HK-2 (cell line): ENCODE data around the gene GTF3C5.
"Not testable (repeated sequence)": the region's sequence is repeated elsewhere in the genome, so short reads cannot be mapped to it uniquely, and the experiment has no call there.

ENCODE experiments used
- DNase-seq: peaks from one replicate; pipeline ENCODE4 v3.0.0-alpha.2; 2018; ENCODE audit not compliant: unreplicated experiment

The GTF3C5 gene

DNA sequence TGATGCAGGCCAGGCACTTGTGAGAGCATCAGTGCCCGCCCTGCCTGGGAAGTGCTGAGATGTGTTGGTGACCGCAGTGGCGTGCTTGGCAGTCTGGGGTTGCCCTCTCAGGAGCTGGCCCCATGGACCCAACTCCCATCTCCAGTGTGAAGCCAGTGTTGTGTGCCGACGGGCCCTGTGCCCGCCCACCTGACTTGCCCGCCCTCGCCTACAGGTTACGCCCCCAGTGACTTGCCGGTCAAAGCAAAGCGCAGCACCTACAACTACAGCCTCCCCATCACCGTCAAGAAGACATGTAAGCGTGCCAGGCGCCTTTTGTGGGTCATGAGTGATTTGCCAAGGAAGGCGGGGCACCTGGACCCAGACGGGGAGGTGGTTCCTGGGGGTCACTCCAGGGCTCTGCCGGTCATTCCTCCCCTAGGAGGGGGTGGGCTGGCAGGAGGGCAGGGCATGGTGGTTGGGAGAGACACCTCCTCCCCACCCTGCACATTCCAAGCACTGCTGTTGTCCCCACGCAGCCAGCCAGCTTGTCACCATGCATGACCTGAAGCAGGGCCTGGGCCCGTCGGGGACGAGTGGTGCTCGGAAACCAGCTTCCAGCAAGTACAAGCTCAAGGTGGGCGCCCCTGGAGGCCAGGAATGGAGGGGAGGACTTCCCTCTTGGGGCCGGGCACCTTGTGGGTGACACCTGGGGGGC, 23.5 kb downstream of the GTF3C5 start:
- DNase-seq, result no peak

- DNase-seq, result no peak
Measured at GRCh38 chr9:133054966-133055365, 24.2 kb downstream of the GTF3C5 start.

DNA sequence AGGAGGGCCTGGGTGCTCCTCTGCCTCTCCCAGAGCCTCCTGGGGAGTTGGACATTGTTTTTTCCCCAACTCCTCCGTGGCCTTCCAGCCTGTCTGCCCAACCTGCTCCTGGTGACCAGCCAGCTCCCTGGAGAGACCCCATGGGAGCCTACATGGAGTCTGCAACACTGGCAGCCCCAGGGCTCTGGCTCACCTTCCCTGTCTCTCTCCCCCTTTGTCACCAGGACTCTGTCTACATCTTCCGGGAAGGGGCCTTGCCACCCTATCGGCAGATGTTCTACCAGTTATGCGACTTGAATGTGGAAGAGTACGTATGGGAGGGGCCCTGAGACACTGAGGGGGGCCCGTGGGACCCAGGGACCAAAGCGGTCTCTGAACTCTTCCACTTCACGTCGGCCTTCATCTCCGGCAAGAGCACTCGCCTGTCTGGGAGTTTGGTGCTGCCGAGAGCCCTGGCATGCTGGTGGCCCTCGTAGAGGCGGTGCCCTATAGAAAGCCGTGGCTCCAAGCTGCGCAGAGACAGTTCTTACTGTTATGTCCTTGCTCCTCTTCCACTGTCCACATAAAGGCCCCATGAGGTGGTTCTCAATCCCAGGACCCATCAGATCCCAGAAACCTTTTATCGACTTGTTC, 25.1 kb downstream of the GTF3C5 start:
- no peak for DNase-seq

GRCh38 chr9:133056533-133056932, 25.7 kb downstream of the GTF3C5 start:
- no peak for DNase-seq

GRCh38 chr9:133057006-133057405, 26.2 kb downstream of the GTF3C5 start:
- DNase-seq, result no peak

DNA sequence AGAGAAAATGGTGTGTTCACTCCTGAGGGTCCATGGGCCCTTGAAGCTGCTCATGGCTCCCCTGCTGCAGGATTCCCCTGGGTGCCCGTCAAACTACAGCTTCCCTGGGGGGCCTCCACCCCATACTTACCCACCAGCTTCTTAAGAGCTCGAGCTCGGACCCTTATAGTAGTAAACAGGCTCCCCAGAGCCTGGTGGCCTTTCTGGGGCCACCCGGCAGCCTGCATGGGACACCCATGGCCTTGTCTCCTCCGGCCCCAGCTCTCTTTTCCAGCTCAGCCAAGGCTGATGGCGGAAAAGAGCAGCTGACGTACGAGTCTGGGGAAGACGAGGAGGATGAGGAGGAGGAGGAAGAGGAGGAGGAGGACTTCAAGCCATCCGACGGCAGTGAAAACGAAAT, 26.8 kb downstream of the GTF3C5 start:
- DNase-seq, result no peak

DNA sequence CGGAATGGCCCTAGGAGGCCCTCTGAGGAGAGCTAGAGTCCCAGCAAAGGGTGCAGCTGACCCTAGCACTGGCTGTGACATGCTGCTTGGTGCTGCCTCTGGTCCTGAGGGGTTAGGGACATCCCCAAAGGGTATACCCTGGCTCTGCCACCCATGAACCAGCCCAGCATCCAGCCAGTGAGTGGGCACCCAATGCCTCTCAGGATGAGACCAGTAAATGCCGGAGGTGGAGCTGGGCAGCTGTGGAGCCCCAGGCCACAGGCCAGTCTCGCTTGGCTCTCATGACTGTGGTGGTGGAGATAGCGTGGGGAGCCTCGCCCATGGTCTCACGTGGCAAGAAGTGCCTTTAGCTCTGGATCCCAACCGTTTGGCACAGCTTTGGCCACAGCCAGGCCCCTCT, 27.3 kb downstream of the GTF3C5 start:
- DNase-seq, result no peak

- DNase-seq, result no peak
Measured at GRCh38 chr9:133058550-133059320, 27.9 kb downstream of the GTF3C5 start.

- DNase-seq, result no peak
Measured at GRCh38 chr9:133059623-133060022, 28.8 kb downstream of the GTF3C5 start.

- DNase-seq, result no peak
Measured at GRCh38 chr9:133060417-133060841, 29.6 kb downstream of the GTF3C5 start.

GRCh38 chr9:133061019-133061763, 30.4 kb downstream of the GTF3C5 start:
- not testable (repeated sequence) for DNase-seq

DNA sequence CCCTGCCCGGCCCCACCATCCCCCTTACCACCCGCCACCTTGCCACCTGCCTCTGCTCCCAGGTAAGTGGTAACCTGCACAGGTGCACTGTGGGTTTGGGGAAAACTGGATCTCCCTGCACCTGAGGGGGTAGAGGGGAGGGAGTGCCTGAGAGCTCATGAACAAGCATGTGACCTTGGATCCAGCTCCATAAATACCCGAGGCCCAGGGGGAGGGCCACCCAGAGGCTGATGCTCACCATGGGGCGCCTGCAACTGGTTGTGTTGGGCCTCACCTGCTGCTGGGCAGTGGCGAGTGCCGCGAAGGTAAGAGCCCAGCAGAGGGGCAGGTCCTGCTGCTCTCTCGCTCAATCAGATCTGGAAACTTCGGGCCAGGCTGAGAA, 31.0 kb downstream of the GTF3C5 start, which contains the start of gene CEL:
Gene CEL (plus strand): TSS at position 218 of the 382 bp plus-strand sequence. CDS start 22 bp downstream, at position 240.
- not testable (repeated sequence) for DNase-seq

DNA sequence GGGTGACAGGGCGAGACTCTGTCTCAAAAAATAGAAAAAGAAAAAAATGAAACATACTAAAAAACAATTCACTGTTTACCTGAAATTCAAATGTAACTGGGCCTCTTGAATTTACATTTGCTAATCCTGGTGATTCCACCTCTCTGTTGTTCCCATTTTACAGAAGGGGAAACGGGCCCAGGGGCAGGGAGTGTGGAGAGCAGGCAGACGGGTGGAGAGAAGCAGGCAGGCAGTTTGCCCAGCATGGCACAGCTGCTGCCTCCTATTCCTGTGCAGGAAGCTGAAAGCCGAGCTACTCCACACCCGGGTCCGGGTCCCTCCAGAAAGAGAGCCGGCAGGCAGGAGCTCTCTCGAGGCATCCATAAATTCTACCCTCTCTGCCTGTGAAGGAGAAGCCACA, 31.8 kb downstream of the GTF3C5 start:
- DNase-seq, result not testable (repeated sequence)

- DNase-seq, result no peak
Measured at GRCh38 chr9:133063159-133063499, 32.3 kb downstream of the GTF3C5 start.

DNA sequence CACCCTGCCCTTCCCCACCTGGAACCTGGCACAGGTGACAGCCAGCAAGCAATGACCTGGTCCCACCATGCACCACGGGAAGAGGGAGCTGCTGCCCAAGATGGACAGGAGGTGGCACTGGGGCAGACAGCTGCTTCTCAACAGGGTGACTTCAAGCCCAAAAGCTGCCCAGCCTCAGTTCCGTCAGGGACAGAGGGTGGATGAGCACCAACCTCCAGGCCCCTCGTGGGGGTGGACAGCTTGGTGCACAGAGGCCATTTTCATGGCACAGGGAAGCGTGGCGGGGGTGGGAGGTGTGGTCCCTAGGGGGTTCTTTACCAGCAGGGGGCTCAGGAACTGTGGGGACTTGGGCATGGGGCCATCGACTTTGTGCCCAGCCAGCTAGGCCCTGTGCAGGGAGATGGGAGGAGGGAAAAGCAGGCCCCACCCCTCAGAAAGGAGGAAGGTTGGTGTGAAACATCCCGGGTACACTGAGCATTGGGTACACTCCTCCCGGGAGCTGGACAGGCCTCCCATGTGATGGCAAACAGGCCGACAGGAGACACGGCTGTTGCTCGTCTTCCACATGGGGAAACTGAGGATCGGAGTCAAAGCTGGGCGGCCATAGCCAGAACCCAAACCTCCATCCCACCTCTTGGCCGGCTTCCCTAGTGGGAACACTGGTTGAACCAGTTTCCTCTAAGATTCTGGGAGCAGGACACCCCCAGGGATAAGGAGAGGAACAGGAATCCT, 32.9 kb downstream of the GTF3C5 start:
- no peak for DNase-seq

DNA sequence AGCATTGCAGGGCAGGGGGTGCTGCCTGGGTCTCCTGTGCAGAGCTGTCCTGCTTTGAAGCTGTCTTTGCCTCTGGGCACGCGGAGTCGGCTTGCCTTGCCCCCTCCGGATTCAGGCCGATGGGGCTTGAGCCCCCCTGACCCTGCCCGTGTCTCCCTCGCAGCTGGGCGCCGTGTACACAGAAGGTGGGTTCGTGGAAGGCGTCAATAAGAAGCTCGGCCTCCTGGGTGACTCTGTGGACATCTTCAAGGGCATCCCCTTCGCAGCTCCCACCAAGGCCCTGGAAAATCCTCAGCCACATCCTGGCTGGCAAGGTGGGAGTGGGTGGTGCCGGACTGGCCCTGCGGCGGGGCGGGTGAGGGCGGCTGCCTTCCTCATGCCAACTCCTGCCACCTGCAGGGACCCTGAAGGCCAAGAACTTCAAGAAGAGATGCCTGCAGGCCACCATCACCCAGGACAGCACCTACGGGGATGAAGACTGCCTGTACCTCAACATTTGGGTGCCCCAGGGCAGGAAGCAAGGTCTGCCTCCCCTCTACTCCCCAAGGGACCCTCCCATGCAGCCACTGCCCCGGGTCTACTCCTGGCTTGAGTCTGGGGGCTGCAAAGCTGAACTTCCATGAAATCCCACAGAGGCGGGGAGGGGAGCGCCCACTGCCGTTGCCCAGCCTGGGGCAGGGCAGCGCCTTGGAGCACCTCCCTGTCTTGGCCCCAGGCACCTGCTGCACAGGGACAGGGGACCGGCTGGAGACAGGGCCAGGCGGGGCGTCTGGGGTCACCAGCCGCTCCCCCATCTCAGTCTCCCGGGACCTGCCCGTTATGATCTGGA, 33.7 kb downstream of the GTF3C5 start:
- DNase-seq, result no peak

DNA sequence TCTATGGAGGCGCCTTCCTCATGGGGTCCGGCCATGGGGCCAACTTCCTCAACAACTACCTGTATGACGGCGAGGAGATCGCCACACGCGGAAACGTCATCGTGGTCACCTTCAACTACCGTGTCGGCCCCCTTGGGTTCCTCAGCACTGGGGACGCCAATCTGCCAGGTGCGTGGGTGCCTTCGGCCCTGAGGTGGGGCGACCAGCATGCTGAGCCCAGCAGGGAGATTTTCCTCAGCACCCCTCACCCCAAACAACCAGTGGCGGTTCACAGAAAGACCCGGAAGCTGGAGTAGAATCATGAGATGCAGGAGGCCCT, 34.2 kb downstream of the GTF3C5 start:
- DNase-seq, result no peak

DNA sequence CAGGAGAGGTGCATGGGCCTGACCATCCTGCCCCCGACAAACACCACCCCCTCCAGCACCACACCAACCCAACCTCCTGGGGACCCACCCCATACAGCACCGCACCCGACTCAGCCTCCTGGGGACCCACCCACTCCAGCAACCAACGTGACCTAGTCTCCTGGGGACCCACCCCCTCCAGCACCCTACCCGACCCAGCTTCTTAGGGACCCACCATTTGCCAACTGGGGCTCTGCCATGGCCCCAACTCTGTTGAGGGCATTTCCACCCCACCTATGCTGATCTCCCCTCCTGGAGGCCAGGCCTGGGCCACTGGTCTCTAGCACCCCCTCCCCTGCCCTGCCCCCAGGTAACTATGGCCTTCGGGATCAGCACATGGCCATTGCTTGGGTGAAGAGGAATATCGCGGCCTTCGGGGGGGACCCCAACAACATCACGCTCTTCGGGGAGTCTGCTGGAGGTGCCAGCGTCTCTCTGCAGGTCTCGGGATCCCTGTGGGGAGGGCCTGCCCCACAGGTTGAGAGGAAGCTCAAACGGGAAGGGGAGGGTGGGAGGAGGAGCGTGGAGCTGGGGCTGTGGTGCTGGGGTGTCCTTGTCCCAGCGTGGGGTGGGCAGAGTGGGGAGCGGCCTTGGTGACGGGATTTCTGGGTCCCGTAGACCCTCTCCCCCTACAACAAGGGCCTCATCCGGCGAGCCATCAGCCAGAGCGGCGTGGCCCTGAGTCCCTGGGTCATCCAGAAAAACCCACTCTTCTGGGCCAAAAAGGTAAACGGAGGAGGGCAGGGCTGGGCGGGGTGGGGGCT, 35.6 kb downstream of the GTF3C5 start:
- DNase-seq, result no peak

DNA sequence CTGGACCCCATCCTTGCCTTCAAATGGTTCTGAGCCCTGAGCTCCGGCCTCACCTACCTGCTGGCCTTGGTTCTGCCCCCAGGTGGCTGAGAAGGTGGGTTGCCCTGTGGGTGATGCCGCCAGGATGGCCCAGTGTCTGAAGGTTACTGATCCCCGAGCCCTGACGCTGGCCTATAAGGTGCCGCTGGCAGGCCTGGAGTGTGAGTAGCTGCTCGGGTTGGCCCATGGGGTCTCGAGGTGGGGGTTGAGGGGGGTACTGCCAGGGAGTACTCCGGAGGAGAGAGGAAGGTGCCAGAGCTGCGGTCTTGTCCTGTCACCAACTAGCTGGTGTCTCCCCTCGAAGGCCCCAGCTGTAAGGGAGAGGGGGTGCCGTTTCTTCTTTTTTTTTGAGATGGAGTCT, 36.2 kb downstream of the GTF3C5 start:
- DNase-seq, result no peak

- DNase-seq, result no peak
Measured at GRCh38 chr9:133067813-133068212, 37.0 kb downstream of the GTF3C5 start.
